ENCODE data around the gene IL26.

GRCh38 chr12:68199127-68199526, 26.5 kb downstream of the IL26 start:
- TF ChIP-seq CTCF (conservative IDR thresholded peaks at IDR 0.05) (no peak), EZH2 (IDR thresholded peaks at IDR 0.05; ENCODE audit: low read depth) (no peak)

Data from PC-9 (cell line).